Glutamatergic neuron (in vitro differentiated cells): Measurements from ENCODE around the gene LY6G5B. TPM values are rescaled to one million over a fixed set of nuclear protein-coding genes. Genes with fewer than 3 reads are reported as not detected.

Source experiments
- DNase-seq: peaks from one replicate; pipeline ENCODE4 v3.0.0; 2022
- H3K27ac Mint-ChIP-seq: one replicate; pipeline ENCODE4 v1.8.0; 2020; ENCODE audit warnings: mild to moderate bottlenecking, mixed read lengths, inconsistent platforms; ENCODE audit not compliant: unreplicated experiment
- H3K27me3 Mint-ChIP-seq: one replicate; pipeline ENCODE4 v1.8.0; 2020; ENCODE audit warnings: mild to moderate bottlenecking, moderate library complexity, mixed read lengths, inconsistent platforms; ENCODE audit not compliant: unreplicated experiment
- H3K36me3 Mint-ChIP-seq: one replicate; pipeline ENCODE4 v1.8.0; 2020; ENCODE audit warnings: mild to moderate bottlenecking, mixed read lengths, inconsistent platforms; ENCODE audit not compliant: unreplicated experiment
- H3K4me1 Mint-ChIP-seq: one replicate; pipeline ENCODE4 v1.8.0; 2020; ENCODE audit warnings: mild to moderate bottlenecking, low read depth, mixed read lengths, inconsistent platforms; ENCODE audit not compliant: unreplicated experiment
- H3K4me3 Mint-ChIP-seq: one replicate; pipeline ENCODE4 v1.8.0; 2020; ENCODE audit warnings: mild to moderate bottlenecking, mixed read lengths, inconsistent platforms; ENCODE audit not compliant: unreplicated experiment
- H3K9me3 Mint-ChIP-seq: one replicate; pipeline ENCODE4 v1.8.0; 2020; ENCODE audit warnings: mild to moderate bottlenecking, moderate library complexity, mixed read lengths, inconsistent platforms; ENCODE audit not compliant: unreplicated experiment
- total RNA-seq: library from RNA; stranded (reverse); fragmentation: NEBNext Ultra II Directional; extraction: Animal tissue kit (Norgen Biotek cat#: 25700); gene quantifications from one replicate; pipeline ENCODE4 v1.2.1, GENCODE V29; 2021; ENCODE audit not compliant: unreplicated experiment
- TF ChIP-seq, protein P1 (sequence below): fragments of 200-600 bp; sonication (generic); IDR thresholded peaks from one replicate; pipeline ENCODE4 v1.5.0; 2021; ENCODE audit not compliant: partially characterized antibody, unreplicated experiment

The LY6G5B gene
- total RNA-seq, 1 donor from 2014 or later = 43.1 TPM

DNA sequence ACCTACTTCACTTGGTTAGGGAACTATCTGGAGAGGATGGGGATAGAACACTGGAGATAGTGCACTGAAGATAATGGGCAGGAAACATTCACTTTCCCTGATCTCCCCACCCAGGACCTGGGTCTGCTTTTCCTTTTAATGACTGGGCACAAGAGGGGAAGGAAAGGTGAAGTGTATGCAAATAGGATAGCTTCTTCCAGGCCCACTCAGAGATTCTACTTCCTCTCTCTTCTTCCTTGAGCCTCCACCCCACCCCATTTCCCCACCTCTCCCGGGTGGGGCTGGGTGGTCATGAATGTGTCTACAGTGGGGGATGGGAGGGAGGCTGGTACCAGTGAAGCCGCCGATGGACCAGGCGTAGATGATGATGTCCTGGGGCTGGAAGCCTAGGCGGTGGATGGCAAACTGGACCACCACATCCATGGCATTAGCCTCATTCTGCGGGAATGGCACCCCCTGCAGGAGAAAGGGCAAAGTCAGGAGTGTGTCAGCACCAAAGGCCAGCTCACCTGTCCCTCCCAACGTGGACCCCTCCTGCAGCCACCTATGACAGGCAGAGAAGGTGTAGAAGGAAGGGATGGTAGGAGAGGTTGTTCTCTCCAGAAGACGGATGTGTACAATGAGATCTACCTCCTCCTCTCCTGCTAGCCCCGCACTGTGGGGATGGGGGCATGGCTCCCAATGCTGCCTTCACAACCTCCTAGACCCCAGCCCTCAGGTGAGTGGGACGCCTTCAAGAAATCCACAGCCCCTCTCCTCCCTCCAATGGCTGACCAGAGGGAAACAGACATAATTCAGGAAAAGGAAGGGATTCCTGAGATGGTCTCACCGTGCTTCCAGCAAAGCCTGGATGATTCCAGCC, 19.7 kb downstream of the LY6G5B start:
- no peaks in the 10 kb centered on the region for H3K36me3 Mint-ChIP-seq
- peak overlapping the region; percentile 33 for H3K27ac Mint-ChIP-seq
- TF ChIP-seq, protein P1, sequence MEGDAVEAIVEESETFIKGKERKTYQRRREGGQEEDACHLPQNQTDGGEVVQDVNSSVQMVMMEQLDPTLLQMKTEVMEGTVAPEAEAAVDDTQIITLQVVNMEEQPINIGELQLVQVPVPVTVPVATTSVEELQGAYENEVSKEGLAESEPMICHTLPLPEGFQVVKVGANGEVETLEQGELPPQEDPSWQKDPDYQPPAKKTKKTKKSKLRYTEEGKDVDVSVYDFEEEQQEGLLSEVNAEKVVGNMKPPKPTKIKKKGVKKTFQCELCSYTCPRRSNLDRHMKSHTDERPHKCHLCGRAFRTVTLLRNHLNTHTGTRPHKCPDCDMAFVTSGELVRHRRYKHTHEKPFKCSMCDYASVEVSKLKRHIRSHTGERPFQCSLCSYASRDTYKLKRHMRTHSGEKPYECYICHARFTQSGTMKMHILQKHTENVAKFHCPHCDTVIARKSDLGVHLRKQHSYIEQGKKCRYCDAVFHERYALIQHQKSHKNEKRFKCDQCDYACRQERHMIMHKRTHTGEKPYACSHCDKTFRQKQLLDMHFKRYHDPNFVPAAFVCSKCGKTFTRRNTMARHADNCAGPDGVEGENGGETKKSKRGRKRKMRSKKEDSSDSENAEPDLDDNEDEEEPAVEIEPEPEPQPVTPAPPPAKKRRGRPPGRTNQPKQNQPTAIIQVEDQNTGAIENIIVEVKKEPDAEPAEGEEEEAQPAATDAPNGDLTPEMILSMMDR = peak; percentile 40
- no peak for DNase-seq
- H3K4me1 Mint-ChIP-seq = no peaks in the 10 kb centered on the region
- peaks cover 3% of the 10 kb centered on the region for H3K27me3 Mint-ChIP-seq
- peaks cover 4% of the 10 kb centered on the region for H3K9me3 Mint-ChIP-seq
- H3K4me3 Mint-ChIP-seq = no peak overlapping the region

DNA sequence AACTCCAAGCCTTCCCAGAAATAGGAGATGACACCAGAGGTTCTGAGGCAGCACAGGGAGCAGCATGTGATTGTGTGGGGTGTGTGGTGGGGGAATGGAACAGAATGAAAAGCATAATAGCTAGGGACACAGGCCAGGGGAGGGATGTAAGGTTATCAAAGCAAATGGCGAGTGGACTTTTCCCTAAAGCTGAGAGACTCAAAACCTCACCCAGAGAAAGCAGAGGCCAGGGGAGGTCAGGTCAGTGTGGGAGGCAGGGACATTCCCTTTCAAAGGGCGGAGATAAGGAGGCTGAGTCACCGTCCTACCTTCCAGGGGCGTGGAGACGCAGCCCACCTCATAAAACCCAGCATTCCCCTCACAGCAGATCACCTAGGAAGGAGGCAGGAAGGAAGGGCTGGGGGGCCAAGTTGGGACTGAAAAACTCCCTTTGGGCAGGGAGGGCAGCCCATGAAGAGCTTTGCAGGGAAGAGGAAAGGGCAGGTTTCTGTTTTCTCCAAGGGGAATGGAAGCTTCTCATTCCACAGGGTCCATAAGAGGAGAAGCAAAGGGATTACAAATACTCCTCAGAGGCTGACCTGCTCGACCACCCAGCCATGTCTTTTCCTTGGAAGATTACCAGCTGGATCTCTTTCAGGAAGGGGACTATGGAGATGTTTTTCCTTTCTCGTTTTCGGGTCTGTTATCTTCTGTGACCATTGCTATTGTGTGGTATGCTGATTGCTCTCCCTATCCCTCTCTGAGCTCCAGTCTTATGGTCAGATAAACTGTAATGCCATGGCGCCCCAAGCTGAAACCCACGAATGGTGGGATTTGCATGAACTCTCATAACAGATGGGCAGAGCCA, 20.7 kb downstream of the LY6G5B start:
- Mint-ChIP-seq H3K9me3 (peaks cover 4% of the 10 kb centered on the region), H3K27ac (no peak overlapping the region), H3K4me1 (no peaks in the 10 kb centered on the region), H3K27me3 (peaks cover 3% of the 10 kb centered on the region), H3K4me3 (no peak overlapping the region), H3K36me3 (no peaks in the 10 kb centered on the region)
- TF ChIP-seq, protein P1 = no peak
- no peak for DNase-seq

DNA sequence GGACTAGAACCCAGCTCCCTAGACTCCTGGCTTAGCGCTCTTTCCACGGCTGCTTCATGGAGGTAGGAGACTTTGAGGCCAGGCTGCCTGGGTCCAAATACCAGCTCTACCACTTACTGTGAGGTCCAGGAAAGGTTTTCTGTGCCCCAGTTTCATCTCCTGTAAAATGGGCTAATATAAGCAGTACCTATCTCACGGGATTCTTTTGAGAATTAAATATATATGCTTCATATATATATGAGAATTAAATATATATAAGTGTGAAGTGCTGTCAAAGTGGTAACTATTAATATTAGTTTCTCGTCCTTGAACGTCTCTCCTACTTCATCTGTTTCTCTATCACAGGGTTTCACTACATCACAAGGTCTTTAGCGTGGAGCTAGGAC, 21.3 kb downstream of the LY6G5B start:
- Mint-ChIP-seq H3K4me1 (no peaks in the 10 kb centered on the region), H3K4me3 (no peak overlapping the region), H3K9me3 (peaks cover 1% of the 10 kb centered on the region), H3K36me3 (no peaks in the 10 kb centered on the region), H3K27ac (no peak overlapping the region), H3K27me3 (peaks cover 3% of the 10 kb centered on the region)
- DNase-seq = no peak
- TF ChIP-seq, protein P1 = no peak

DNA sequence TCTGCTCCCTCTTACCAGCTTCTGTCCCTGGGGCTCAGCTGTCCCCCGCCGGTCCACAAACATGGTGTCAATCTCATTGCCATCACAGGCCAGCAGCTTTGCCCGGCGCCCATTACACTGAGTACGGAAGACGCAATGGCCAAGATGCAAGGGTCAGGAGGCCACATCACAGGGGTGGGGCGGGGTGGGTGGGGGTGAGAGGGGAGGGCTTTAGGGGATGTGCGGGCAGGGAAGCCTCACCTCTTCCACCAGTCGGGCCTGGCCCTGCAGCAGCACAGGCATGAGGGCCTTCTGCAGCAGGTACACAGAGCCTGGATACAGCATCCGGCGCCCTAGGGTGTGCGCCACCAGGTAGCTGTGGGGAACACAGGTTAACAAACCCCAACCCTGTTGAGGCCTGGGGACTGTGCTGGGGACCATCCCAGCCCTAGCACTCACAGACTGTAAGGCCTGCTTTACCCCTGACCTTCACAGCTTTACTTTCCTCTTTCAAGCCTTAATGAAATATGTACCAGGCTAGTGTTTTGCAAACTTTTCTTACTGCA, 21.9 kb downstream of the LY6G5B start:
- Mint-ChIP-seq H3K9me3 (peaks cover 1% of the 10 kb centered on the region), H3K4me3 (no peak overlapping the region), H3K4me1 (no peaks in the 10 kb centered on the region), H3K36me3 (no peaks in the 10 kb centered on the region), H3K27me3 (no peaks in the 10 kb centered on the region), H3K27ac (no peak overlapping the region)
- TF ChIP-seq, protein P1 = no peak
- DNase-seq = no peak

DNA sequence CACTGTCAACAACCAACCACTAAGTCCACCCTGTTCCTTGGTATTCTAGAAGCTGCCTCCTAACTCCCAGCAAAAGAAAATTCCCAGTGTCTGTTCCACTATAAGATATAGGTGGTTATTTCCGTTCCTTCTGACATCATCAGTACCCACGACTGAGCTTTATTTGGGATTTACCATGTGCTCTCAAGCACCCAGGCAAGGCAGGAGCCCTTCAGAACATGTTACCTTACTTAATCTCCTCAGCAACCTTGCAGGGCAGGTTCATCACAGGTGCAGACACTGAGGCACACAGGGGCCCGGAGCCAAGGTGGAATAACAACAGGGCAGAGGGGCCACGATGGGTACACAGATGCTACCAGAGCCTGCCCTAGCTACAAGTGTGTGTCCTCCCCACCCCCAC, 22.6 kb downstream of the LY6G5B start:
- Mint-ChIP-seq H3K36me3 (no peaks in the 10 kb centered on the region), H3K27ac (no peak overlapping the region), H3K9me3 (no peaks in the 10 kb centered on the region), H3K27me3 (no peaks in the 10 kb centered on the region), H3K4me1 (no peaks in the 10 kb centered on the region), H3K4me3 (no peak overlapping the region)
- no peak for DNase-seq
- TF ChIP-seq, protein P1 = no peak
